ENCODE data around the gene CKS2. TPM values are rescaled to one million over a fixed set of nuclear protein-coding genes. Genes with fewer than 3 reads are reported as not detected.

Gene CKS2
- total and polyA plus RNA-seq, 2 experiments from 2014 or later = 512 to 1,783 TPM

- no peak overlapping the region for H2AFZ ChIP-seq
- no peak for DNase-seq (ENCODE audit: low spot score)
- no peaks in the 10 kb centered on the region for H3K4me1 ChIP-seq (ENCODE audit: insufficient read depth)
- H3F3A ChIP-seq (replicated peaks; ENCODE audit: low read depth) = no peaks in the 10 kb centered on the region
- no peak overlapping the region for H3K27ac Mint-ChIP-seq
- H3K27me3 Mint-ChIP-seq (ENCODE audit: insufficient read depth, low read depth, poor library complexity) = no peaks in the 10 kb centered on the region
- H3K79me2 ChIP-seq (replicated peaks; ENCODE audit: insufficient read depth) = peaks cover 15% of the 10 kb centered on the region
- peaks cover 78% of the 10 kb centered on the region for H3K36me3 Mint-ChIP-seq (ENCODE audit: low read depth)
- no peaks in the 10 kb centered on the region for H3K9me3 Mint-ChIP-seq
- peaks cover 65% of the 10 kb centered on the region for H3K36me3 ChIP-seq (ENCODE audit: insufficient read depth)
- H3K4me3 Mint-ChIP-seq = no peak overlapping the region
- no peak for ATAC-seq
- TF ChIP-seq STAT1 (IDR thresholded peaks at IDR 0.05; ENCODE audit: unreplicated experiment) = no peak
- TF ChIP-seq ETS1 (IDR thresholded peaks at IDR 0.05) = no peak
- TF ChIP-seq ZNF114 (CRISPR knock-in tag; IDR thresholded peaks at IDR 0.05) = no peak
- TF ChIP-seq CREB1 (CRISPR knock-in tag; IDR thresholded peaks at IDR 0.05; ENCODE audit: low read depth) = no peak
- TF ChIP-seq EZH2 (IDR thresholded peaks at IDR 0.05; ENCODE audit: low read depth, unreplicated experiment) = no peak
- TF ChIP-seq ZNF462 (CRISPR knock-in tag; IDR thresholded peaks at IDR 0.05) = no peak
- TF ChIP-seq POLR2AphosphoS5 (IDR thresholded peaks at IDR 0.05; ENCODE audit: low read depth) = no peak
- TF ChIP-seq CTCF (conservative IDR thresholded peaks at IDR 0.05; ENCODE audit: low read depth in 2 of 2) = no peak
- TF ChIP-seq REST (IDR thresholded peaks at IDR 0.05; ENCODE audit: unreplicated experiment) = no peak
- no peak for TF ChIP-seq JUNB (IDR thresholded peaks at IDR 0.05; ENCODE audit: unreplicated experiment)
- no peak for TF ChIP-seq NANOG (IDR thresholded peaks at IDR 0.05; ENCODE audit: borderline replicate concordance)
- no peak for TF ChIP-seq EZH2phosphoT487 (IDR thresholded peaks at IDR 0.05; ENCODE audit: unreplicated experiment)
- no peak for TF ChIP-seq ZNF331 (CRISPR knock-in tag; IDR thresholded peaks at IDR 0.05; ENCODE audit: low read depth)
- H3K9me2 ChIP-seq (ENCODE audit: insufficient read depth) = no peaks in the 10 kb centered on the region
- peaks cover 11% of the 10 kb centered on the region; the same call in 1 of the 2 replicates for H4K20me1 ChIP-seq (replicated peaks; ENCODE audit: insufficient read depth)
- H3K27me3 ChIP-seq (ENCODE audit: insufficient read depth) = no peaks in the 10 kb centered on the region
- H3K27ac ChIP-seq (ENCODE audit: low read depth) = no peak overlapping the region
- no peaks in the 10 kb centered on the region for H3K4me1 Mint-ChIP-seq
- no peak overlapping the region for H3K4me2 ChIP-seq
- H3K4me3 ChIP-seq = no peak overlapping the region
Measured at GRCh38 chr9:89330513-89330912, 19.5 kb downstream of the CKS2 start.
